Measurements from ENCODE around the gene ABCC1. TPM values are rescaled to one million over a fixed set of nuclear protein-coding genes. Genes with fewer than 3 reads are reported as not detected.
"Not testable (repeated sequence)": the region's sequence is repeated elsewhere in the genome, so short reads cannot be mapped to it uniquely, and the experiment has no call there.

The ABCC1 gene
- total and polyA plus RNA-seq, 3 donors from 2014 or later, result 54.7 to 90.6 (median 88.0) TPM

DNA sequence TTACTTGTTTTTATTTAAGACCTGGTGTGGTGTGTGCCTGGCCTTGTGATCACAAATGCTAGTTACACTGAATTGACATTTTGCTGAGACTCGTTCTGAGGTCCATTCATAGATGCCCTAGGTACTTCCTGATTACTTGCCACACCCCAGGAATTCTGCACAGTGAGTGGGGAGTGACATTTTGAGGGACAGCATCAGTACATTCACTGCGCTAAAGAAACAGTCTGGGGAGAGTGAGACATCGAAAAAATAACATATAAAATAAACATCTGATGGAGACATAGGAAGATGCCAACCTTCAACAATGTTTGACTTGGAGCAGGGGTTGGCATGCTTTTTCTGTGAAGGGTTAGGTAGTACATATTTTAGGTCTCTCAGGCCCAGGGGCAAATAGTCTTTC lies 30.4 kb downstream of the ABCC1 start:
- Histone ChIP-seq H3K27me3 (no peaks in the 10 kb centered on the region), H3K4me1 (peaks cover 21% of the 10 kb centered on the region), H3K9me3 (no peaks in the 10 kb centered on the region), H3K36me3 (ENCODE audit: low read depth, missing control alignments) (no peaks in the 10 kb centered on the region), H3K27ac (no peak overlapping the region), H3K4me3 (no peak overlapping the region)
- WGBS, 2 donors, result 92 to 94% methylated on average over 3 of the region's 3 CpGs
- no peak for DNase-seq
- intact Hi-C loops (cut with DNase I; ENCODE audit: low total_unique reads), result no loop called here
- TF ChIP-seq, protein P1, sequence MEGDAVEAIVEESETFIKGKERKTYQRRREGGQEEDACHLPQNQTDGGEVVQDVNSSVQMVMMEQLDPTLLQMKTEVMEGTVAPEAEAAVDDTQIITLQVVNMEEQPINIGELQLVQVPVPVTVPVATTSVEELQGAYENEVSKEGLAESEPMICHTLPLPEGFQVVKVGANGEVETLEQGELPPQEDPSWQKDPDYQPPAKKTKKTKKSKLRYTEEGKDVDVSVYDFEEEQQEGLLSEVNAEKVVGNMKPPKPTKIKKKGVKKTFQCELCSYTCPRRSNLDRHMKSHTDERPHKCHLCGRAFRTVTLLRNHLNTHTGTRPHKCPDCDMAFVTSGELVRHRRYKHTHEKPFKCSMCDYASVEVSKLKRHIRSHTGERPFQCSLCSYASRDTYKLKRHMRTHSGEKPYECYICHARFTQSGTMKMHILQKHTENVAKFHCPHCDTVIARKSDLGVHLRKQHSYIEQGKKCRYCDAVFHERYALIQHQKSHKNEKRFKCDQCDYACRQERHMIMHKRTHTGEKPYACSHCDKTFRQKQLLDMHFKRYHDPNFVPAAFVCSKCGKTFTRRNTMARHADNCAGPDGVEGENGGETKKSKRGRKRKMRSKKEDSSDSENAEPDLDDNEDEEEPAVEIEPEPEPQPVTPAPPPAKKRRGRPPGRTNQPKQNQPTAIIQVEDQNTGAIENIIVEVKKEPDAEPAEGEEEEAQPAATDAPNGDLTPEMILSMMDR (IDR thresholded peaks at IDR 0.05), result no peak
- no peak for TF ChIP-seq POLR2A (IDR thresholded peaks at IDR 0.05)

DNA sequence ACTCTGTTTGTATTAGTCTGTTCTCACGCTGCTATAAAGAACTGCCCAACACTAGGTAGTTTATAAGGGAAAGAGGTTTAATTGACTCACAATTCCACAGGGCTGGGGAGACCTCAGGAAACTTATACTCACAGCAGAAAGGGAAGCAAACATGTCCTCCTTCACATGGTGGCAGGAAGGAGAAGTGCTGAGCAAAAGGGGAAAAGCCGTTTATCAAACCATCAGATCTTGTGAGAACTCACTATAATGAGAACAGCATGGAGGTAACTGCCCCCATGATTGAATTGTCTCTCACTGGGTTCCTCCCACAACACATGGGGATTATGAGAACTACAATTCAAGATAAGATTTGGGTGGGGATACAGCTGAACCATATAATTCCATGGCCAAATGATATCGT lies 30.9 kb downstream of the ABCC1 start:
- Histone ChIP-seq H3K27me3 (no peaks in the 10 kb centered on the region), H3K36me3 (ENCODE audit: low read depth, missing control alignments) (no peaks in the 10 kb centered on the region), H3K4me3 (no peak overlapping the region), H3K9me3 (no peaks in the 10 kb centered on the region), H3K4me1 (peaks cover 19% of the 10 kb centered on the region), H3K27ac (no peak overlapping the region)
- WGBS, 2 donors, result 82% methylated on average over 3 of the region's 3 CpGs
- no peak for DNase-seq
- intact Hi-C loops (cut with DNase I; ENCODE audit: low total_unique reads), result no loop called here
- TF ChIP-seq POLR2A (IDR thresholded peaks at IDR 0.05), result no peak
- TF ChIP-seq, protein P1 (IDR thresholded peaks at IDR 0.05), result no peak

DNA sequence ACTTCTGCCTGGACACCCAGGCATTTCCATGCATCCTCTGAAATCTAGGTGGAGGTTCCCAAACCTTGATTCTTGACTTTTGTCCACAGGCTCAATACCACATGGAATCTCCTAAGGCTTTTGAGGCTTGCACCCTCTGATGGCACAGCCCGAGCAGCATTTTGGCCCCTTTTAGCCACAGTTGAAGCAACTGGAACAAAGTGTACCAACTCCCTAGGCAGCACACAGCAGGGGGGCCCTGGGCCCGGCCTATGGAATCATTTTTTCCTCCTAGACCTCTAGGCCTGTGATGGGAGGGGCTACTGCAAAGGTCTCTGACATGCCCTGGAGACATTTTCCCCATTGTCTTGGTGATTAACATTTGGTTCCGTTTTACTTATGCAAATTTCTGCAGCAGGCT lies 32.0 kb downstream of the ABCC1 start:
- Histone ChIP-seq H3K36me3 (ENCODE audit: low read depth, missing control alignments) (no peaks in the 10 kb centered on the region), H3K9me3 (no peaks in the 10 kb centered on the region), H3K27me3 (no peaks in the 10 kb centered on the region), H3K27ac (no peak overlapping the region), H3K4me3 (no peak overlapping the region), H3K4me1 (peaks cover 11% of the 10 kb centered on the region)
- WGBS, 2 donors, result 56 to 58% methylated on average over 3 of the region's 3 CpGs
- no peak for DNase-seq
- TF ChIP-seq, protein P1 (IDR thresholded peaks at IDR 0.05), result no peak
- TF ChIP-seq POLR2A (IDR thresholded peaks at IDR 0.05), result no peak
- intact Hi-C loops (cut with DNase I; ENCODE audit: low total_unique reads), result no loop called here

DNA sequence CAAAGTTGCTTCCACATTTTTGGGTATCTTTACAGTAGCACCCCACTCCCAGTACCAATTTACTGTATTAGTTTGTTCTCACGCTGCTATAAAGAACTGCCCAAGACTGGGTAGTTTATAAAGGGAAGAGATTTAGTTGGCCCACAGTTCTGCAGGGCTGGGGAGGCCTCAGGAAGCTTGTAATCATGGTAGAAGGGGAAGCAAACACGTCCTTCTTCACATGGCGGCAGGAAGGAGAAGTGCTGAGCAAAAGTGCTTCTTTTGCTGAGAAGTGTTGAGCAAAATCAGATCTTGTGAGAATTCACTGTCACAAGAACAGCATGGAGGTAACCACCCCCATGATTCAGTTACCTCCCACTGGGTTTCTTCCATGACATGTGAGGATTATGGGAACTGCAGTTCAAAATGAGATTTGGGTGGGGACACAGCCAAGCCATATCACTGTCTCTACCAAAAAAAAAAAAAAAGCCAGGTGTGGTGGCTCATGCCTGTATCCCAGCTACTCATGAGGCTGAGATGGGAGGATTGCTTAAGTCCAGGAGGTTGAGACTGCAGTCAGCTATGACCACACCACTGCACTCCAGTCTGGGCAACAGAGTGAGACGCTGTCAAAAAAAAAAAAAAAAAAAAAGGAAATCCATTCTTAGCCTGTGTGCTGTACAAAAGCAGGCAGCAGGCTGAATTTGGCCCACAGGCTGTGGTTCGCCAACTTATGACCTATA lies 32.9 kb downstream of the ABCC1 start:
- H3K4me3 ChIP-seq; H3K36me3 ChIP-seq (ENCODE audit: low read depth, missing control alignments); intact Hi-C loops (cut with DNase I; ENCODE audit: low total_unique reads); H3K9me3 ChIP-seq; H3K27me3 ChIP-seq; H3K4me1 ChIP-seq; H3K27ac ChIP-seq; DNase-seq: not testable (repeated sequence)
- WGBS, 2 donors, result 94 to 95% methylated on average over 4 to 5 of the region's 5 CpGs

DNA sequence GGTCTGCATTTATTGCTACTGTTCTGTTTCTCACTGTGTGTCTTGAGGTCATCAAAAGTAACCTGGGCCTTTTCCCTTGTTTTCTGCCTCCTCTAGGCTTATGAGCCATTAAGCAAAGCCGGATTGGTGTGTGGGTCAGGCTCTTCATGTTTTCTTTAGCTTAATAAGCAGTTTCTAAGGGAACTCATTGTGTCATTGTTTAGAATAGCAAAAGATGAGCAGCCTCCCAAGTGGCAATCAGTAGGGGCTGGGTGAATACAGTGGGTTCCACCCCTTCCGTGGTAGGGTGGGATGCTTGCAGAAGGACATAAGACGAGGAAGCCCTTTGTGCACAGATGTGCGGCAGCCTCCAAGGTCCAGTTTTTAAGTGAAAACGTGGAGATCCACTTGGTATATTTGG lies 34.5 kb downstream of the ABCC1 start:
- Histone ChIP-seq H3K36me3 (ENCODE audit: low read depth, missing control alignments) (no peaks in the 10 kb centered on the region), H3K4me1 (peaks cover 10% of the 10 kb centered on the region), H3K27me3 (no peaks in the 10 kb centered on the region), H3K9me3 (no peaks in the 10 kb centered on the region), H3K4me3 (no peak overlapping the region), H3K27ac (no peak overlapping the region)
- intact Hi-C loops (cut with DNase I; ENCODE audit: low total_unique reads), result no loop called here
- TF ChIP-seq POLR2A (IDR thresholded peaks at IDR 0.05), result no peak
- TF ChIP-seq, protein P1 (IDR thresholded peaks at IDR 0.05), result no peak
- WGBS, 2 donors, result 44 to 53% methylated on average over 5 of the region's 5 CpGs
- no peak for DNase-seq
